GM12878 (cell line): ENCODE results near the gene ZNF764. TPM values are rescaled to one million over a fixed set of nuclear protein-coding genes. Genes with fewer than 3 reads are reported as not detected.

Experiments
- ASH2L ChIP-seq: fragments of 300-600, 200-600 bp; sonication (generic); IDR thresholded peaks from 2 replicates; pipeline ENCODE4 v1.6.1; 2017; ENCODE audit warnings: low read depth, mild to moderate bottlenecking, borderline replicate concordance
- CREB1 ChIP-seq: IDR thresholded peaks from 2 replicates; pipeline ENCODE4 v1.6.1; 2012; ENCODE audit warnings: low read depth, mild to moderate bottlenecking, inconsistent platforms
- E4F1 ChIP-seq: fragments of 450-650 bp; IDR thresholded peaks from 2 replicates; pipeline ENCODE4 v1.6.1; 2018; ENCODE audit warnings: borderline replicate concordance, mild to moderate bottlenecking; ENCODE audit not compliant: partially characterized antibody
- EGR1 ChIP-seq, 2 experiments: IDR thresholded peaks; 1 replicate in 1 of 2; 2 replicates in 1 of 2; pipeline ENCODE4 v1.6.1; 2011 to 2012; ENCODE audit warnings: low read depth in 2 of 2, low read length in 2 of 2, borderline replicate concordance in 1 of 2, mild to moderate bottlenecking in 1 of 2, moderate library complexity in 1 of 2
- FOXM1 ChIP-seq: IDR thresholded peaks from 2 replicates; pipeline ENCODE4 v1.6.1; 2012; ENCODE audit warnings: low read depth, mild to moderate bottlenecking, inconsistent platforms, low read length, moderate library complexity
- GABPA ChIP-seq: IDR thresholded peaks from 2 replicates; pipeline ENCODE4 v1.6.1; 2014; ENCODE audit warnings: antibody characterized with exemption, low read depth, mild to moderate bottlenecking, inconsistent platforms
- GATAD2B ChIP-seq: fragments of 450-650 bp; conservative IDR thresholded peaks from 2 replicates; pipeline ENCODE4 v1.6.1; 2017; ENCODE audit warnings: low read depth, mild to moderate bottlenecking, moderate library complexity
- KDM1A ChIP-seq: fragments of 200-600 bp; sonication (generic); IDR thresholded peaks from 2 replicates; pipeline ENCODE4 v1.6.1; 2016; ENCODE audit warnings: borderline replicate concordance
- LARP7 ChIP-seq: fragments of 450-650 bp; IDR thresholded peaks from 2 replicates; pipeline ENCODE4 v1.6.1; 2017; ENCODE audit warnings: mild to moderate bottlenecking
- MEF2A ChIP-seq: IDR thresholded peaks from 2 replicates; pipeline ENCODE4 v1.6.1; 2011; ENCODE audit warnings: low read depth, mild to moderate bottlenecking, low read length, moderate library complexity; ENCODE audit not compliant: insufficient read depth
- MYC ChIP-seq: IDR thresholded peaks from 2 replicates; pipeline ENCODE4 v1.6.1; 2011; ENCODE audit warnings: mild to moderate bottlenecking, low read length, moderate library complexity, inconsistent platforms; ENCODE audit not compliant: insufficient read depth, insufficient replicate concordance, insufficient read length, severe bottlenecking
- NBN ChIP-seq: fragments of 450-650 bp; IDR thresholded peaks from 2 replicates; pipeline ENCODE4 v1.6.1; 2016
- PML ChIP-seq: IDR thresholded peaks from 2 replicates; pipeline ENCODE4 v1.6.1; 2012; ENCODE audit warnings: low read length, inconsistent platforms
- RB1 ChIP-seq: fragments of 450-650 bp; formaldehyde crosslinking; IDR thresholded peaks from 2 replicates; pipeline ENCODE4 v1.6.1; 2017; ENCODE audit warnings: mild to moderate bottlenecking, borderline replicate concordance
- REST ChIP-seq: IDR thresholded peaks from 2 replicates; pipeline ENCODE4 v1.6.1; 2012; ENCODE audit warnings: mild to moderate bottlenecking, low read depth, low read length
- SIX5 ChIP-seq: IDR thresholded peaks from 2 replicates; pipeline ENCODE4 v1.6.1; 2011; ENCODE audit warnings: mild to moderate bottlenecking, low read depth, low read length, moderate library complexity; ENCODE audit not compliant: severe bottlenecking
- STAT1 ChIP-seq: fragments of 450-650 bp; conservative IDR thresholded peaks from 2 replicates; pipeline ENCODE4 v1.6.1; 2014; ENCODE audit warnings: antibody characterized with exemption, mild to moderate bottlenecking
- STAT3 ChIP-seq: IDR thresholded peaks from 2 replicates; pipeline ENCODE4 v1.6.1; 2011; ENCODE audit warnings: low read depth, low read length, improper control_type of control experiment
- YBX1 ChIP-seq: fragments of 450-650 bp; IDR thresholded peaks from 2 replicates; pipeline ENCODE4 v1.6.1; 2016; ENCODE audit warnings: antibody characterized with exemption
- YY1 ChIP-seq: IDR thresholded peaks from 2 replicates; pipeline ENCODE4 v1.6.1; 2011; ENCODE audit warnings: low read depth, mild to moderate bottlenecking, low read length
- ZBTB33 ChIP-seq: fragments of 450-650 bp; IDR thresholded peaks from 2 replicates; pipeline ENCODE4 v1.6.1; 2017; ENCODE audit warnings: mild to moderate bottlenecking
- ZNF217 ChIP-seq: fragments of 450-650 bp; IDR thresholded peaks from 2 replicates; pipeline ENCODE4 v1.6.1; 2017; ENCODE audit warnings: antibody characterized with exemption, mild to moderate bottlenecking
- ZNF384 ChIP-seq: IDR thresholded peaks from 2 replicates; pipeline ENCODE4 v1.6.1; 2012; ENCODE audit warnings: low read depth, mild to moderate bottlenecking, low read length, improper control_type of control experiment, borderline replicate concordance
- ZSCAN29 ChIP-seq: fragments of 450-650 bp; IDR thresholded peaks from 2 replicates; pipeline ENCODE4 v1.6.1; 2017; ENCODE audit warnings: mild to moderate bottlenecking, moderate library complexity
- polyA plus RNA-seq, 11 experiments: library from polyadenylated mRNA; depleted of rRNA in 4 of 11; unstranded in 6 of 11; stranded (reverse) in 5 of 11; fragments of >200 nt; fragmentation: Nextera tagmentation in 4 of 11; fragmentation: Illumina TruSeq in 1 of 11; extraction: Ambion mirVana in 4 of 11; extraction: Trizol in 1 of 11; gene quantifications; 1 replicate in 1 of 11; 2 replicates in 10 of 11; pipeline versions ENCODE4 v1.2.1 to v1.2.3, GENCODE V29; 2011 to 2016; ENCODE audit warnings: inconsistent platforms in 2 of 11, missing spikeins in 2 of 11, low read depth in 1 of 11
- total RNA-seq, 4 experiments: library from RNA; depleted of rRNA in 3 of 4; stranded (reverse); fragments of >200 nt in 3 of 4; fragmentation: Illumina TruSeq in 1 of 4; extraction: Trizol in 1 of 4; gene quantifications; 2 replicates each; pipeline versions ENCODE4 v1.2.1 to v1.2.3, GENCODE V29; 2013 to 2021

Gene ZNF764
- total and polyA plus RNA-seq, 10 of the 15 experiments (the other 5 are each of a cell fraction or from before 2014, with no cell fraction given) = 0.61 to 11.9 (median 3.8) TPM

- TF ChIP-seq E4F1 = no peak
- TF ChIP-seq MYC = no peak
- TF ChIP-seq STAT1 = peak; percentile 73; the same call in 1 of the 2 replicates
- TF ChIP-seq CREB1 = no peak
- no peak for TF ChIP-seq ZBTB33
- no peak for TF ChIP-seq GABPA
- no peak for TF ChIP-seq KDM1A
- TF ChIP-seq REST = 0 out of 2 replicates have a peak, but pooled peaks have one; percentile 28
- TF ChIP-seq LARP7 = peak; percentile 89
- TF ChIP-seq YBX1 = no peak
- no peak for TF ChIP-seq ZNF384
- TF ChIP-seq FOXM1 = no peak
- no peak for TF ChIP-seq ZNF217
- TF ChIP-seq RB1 = peak; percentile 71; the same call in 1 of the 2 replicates
- TF ChIP-seq STAT3 = no peak
- TF ChIP-seq ASH2L = no peak
- TF ChIP-seq SIX5 = peak; percentile 63
- no peak for TF ChIP-seq PML
- no peak for TF ChIP-seq ZSCAN29
- peak; percentile 78 for TF ChIP-seq GATAD2B
- TF ChIP-seq NBN = peak; percentile 72
- TF ChIP-seq MEF2A = no peak
- peak in 1 of 2 experiments; percentile 99; a peak in 2 of 3 replicates for TF ChIP-seq EGR1 (IDR thresholded peaks at IDR 0.05; ENCODE audit: borderline replicate concordance in 1 of 2, low read depth in 2 of 2, low read length in 2 of 2)
- peak; percentile 72 for TF ChIP-seq YY1
Measured at GRCh38 chr16:30526823-30527634, 31.1 kb downstream of the ZNF764 start (continued).
